ENCODE measurements around the gene ETFA. TPM values are rescaled to one million over a fixed set of nuclear protein-coding genes. Genes with fewer than 3 reads are reported as not detected.

ETFA gene
- total and polyA plus RNA-seq, 2 of the 8 experiments (the other 6 are each of a cell fraction or from before 2014, with no cell fraction given), result 60.9 to 90.0 TPM

DNA sequence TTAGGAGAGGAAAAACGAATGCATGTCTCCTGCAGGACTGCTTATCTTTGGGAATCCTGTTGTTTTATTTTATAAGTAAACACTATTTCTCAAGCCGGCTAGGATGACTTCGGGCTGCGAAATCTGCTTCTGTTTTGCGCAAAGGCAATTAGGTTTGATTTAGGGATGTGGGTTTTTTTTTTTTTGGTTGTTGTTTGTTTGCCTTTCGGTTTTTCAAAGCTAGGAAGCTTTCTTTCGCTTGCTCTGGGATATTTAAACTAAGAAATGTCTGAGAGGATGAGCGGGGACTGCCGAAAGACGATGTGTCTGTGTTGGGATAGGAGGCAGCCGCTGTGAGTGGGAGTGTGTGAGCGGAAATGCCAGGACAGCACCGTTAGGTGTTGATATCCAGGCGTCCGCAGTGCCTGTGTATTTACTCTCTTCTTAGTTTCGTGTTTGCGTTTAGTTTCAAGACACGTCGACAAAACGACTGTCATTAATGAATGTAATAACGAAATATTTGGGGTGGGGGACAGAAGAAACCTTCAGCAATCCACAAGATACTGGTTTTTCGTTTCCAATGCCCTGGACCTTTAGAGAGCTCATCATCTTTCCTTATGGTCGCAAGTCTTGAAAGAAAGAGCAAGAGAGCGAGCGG, 25.9 kb upstream of the ETFA start:
- H3K4me1 ChIP-seq (replicated peaks in 1 of 4; ENCODE audit: control insufficient read depth in 3 of 4, insufficient read depth in 4 of 4, low read length in 3 of 4), result peaks cover 0 to 40% (median 25%) of the 10 kb centered on the region in 4 experiments; a peak in 6 of 7 replicates
- H3K14ac ChIP-seq (ENCODE audit: insufficient read length), result no peak overlapping the region
- ChIA-PET POLR2A (ENCODE audit: partially characterized antibody) (interaction anchor here (0.9 to 4.8 kb wide), 10 partner anchors 9 to 151 kb away, joined by 3 to 55 read pairs (median 5); partner anchors contain the start of gene ETFA), CTCF (ENCODE audit: partially characterized antibody) (interaction anchor here (0.6 to 9.2 kb wide), 2 partner anchors 144 to 1611 kb away, joined by 5 to 130 read pairs; no protein-coding TSS in a partner anchor)
- peak overlapping the region; percentile 80; the same call in 1 of the 2 replicates for H2BK12ac ChIP-seq (ENCODE audit: low read depth, low read length)
- H3K4ac ChIP-seq (replicated peaks; ENCODE audit: insufficient read length, low read depth, low read length), result no peak overlapping the region
- H2BK5ac ChIP-seq (ENCODE audit: low read depth, low read length), result no peak overlapping the region
- TF ChIP-seq EP300 (IDR thresholded peaks at IDR 0.05; ENCODE audit: borderline replicate concordance in 1 of 2, low read depth in 2 of 2, low read length in 2 of 2), result no peak
- TF ChIP-seq CBX8 (IDR thresholded peaks at IDR 0.05; ENCODE audit: borderline replicate concordance, low read depth, low read length), result peak; percentile 97; the same call in 1 of the 2 replicates
- peak; percentile 84 for TF ChIP-seq RNF2 (IDR thresholded peaks at IDR 0.05; ENCODE audit: borderline replicate concordance, low read depth, low read length, missing control alignments, poor library complexity, severe bottlenecking)
- no peak for TF ChIP-seq NRF1 (IDR thresholded peaks at IDR 0.05; ENCODE audit: low read depth, low read length)
- no peak for TF ChIP-seq BCL11A (IDR thresholded peaks at IDR 0.05; ENCODE audit: low read depth in 2 of 2, low read length in 2 of 2)
- no peak for TF ChIP-seq SAP30 (IDR thresholded peaks at IDR 0.05; ENCODE audit: insufficient read depth, insufficient replicate concordance, low read length)
- no peak for TF ChIP-seq BRCA1 (IDR thresholded peaks at IDR 0.05; ENCODE audit: low read depth, low read length)
- FAIRE-seq (no peak), DNase-seq (ENCODE audit: low read depth in 1 of 2, low spot score in 2 of 2) (no peak)
- H3K36me3 ChIP-seq (ENCODE audit: control insufficient read depth in 2 of 4, insufficient read depth in 4 of 4, low read length in 3 of 4), result peaks cover 0 to 18% (median 0%) of the 10 kb centered on the region in 4 experiments; a peak in 1 of 8 replicates
- H3K9ac ChIP-seq (replicated peaks in 1 of 4; ENCODE audit: extremely low read depth in 1 of 4, low read depth in 3 of 4, low read length in 3 of 4), result no peak overlapping the region
- H3K79me1 ChIP-seq (ENCODE audit: low read depth, low read length), result no peaks in the 10 kb centered on the region
- no peak overlapping the region for H4K8ac ChIP-seq (ENCODE audit: extremely low read depth, insufficient read depth, low read length)
- H4K91ac ChIP-seq (replicated peaks; ENCODE audit: insufficient read length, low read length), result no peak overlapping the region
- H3K27ac ChIP-seq (ENCODE audit: low read depth, low read length), result no peak overlapping the region
- peaks cover 50 to 83% (median 74%) of the 10 kb centered on the region in 4 experiments for H3K27me3 ChIP-seq (replicated peaks in 1 of 4; ENCODE audit: control insufficient read depth in 3 of 4, extremely low read depth in 1 of 4, insufficient read depth in 3 of 4, low read length in 3 of 4)
- H3K23ac ChIP-seq (ENCODE audit: insufficient read length), result no peak overlapping the region
- no peak overlapping the region for H2BK120ac ChIP-seq (replicated peaks; ENCODE audit: low read depth, low read length)
- WGBS, 2 experiments (ENCODE audit: extremely low coverage in 1 of 2, insufficient coverage in 1 of 2, insufficient read length in 1 of 2, insufficient replicate concordance in 2 of 2, low coverage in 1 of 2, low lambda C conversion rate in 2 of 2, missing lambda C conversion rate in 1 of 2), result 7% methylated on average over 24 of the region's 25 CpGs; no CpG with 5 or more reads in 1 of the 2 experiments
- peaks cover 11% of the 10 kb centered on the region; the same call in 1 of the 2 replicates for H3K23me2 ChIP-seq (ENCODE audit: low read depth, low read length)
- H3K9me3 ChIP-seq (ENCODE audit: insufficient read depth in 2 of 2, low read depth in 1 of 2, low read length in 1 of 2), result peaks cover 0 to 3% of the 10 kb centered on the region in 2 experiments; a peak in 1 of 4 replicates
- H3K56ac ChIP-seq (replicated peaks; ENCODE audit: insufficient read length, low read depth, low read length), result no peak overlapping the region
- no peak overlapping the region for H2BK15ac ChIP-seq (ENCODE audit: low read length)
- peaks cover 10 to 23% of the 10 kb centered on the region in 2 experiments for H4K20me1 ChIP-seq (replicated peaks in 1 of 2; ENCODE audit: control insufficient read depth in 1 of 2, insufficient read depth in 2 of 2, low read length in 2 of 2)
- H2AFZ ChIP-seq (ENCODE audit: low read length), result no peak overlapping the region
- H3K4me3 ChIP-seq (ENCODE audit: extremely low read depth in 1 of 4, insufficient read depth in 2 of 4, low read depth in 3 of 4, low read length in 4 of 4), result peak overlapping the region in 2 of 4 experiments; percentile 25 to 51; a peak in 3 of 8 replicates
- H3K4me2 ChIP-seq (ENCODE audit: insufficient read depth in 1 of 2, low read depth in 2 of 2, low read length in 2 of 2), result peak overlapping the region; percentile 80 to 84
- H2AK5ac ChIP-seq (ENCODE audit: low read depth, low read length), result 0 out of 2 replicates have a peak overlapping the region, but pooled peaks have one; percentile 60
- no peak overlapping the region for H2BK20ac ChIP-seq (ENCODE audit: low read length)
- H4K5ac ChIP-seq (ENCODE audit: insufficient read length, low read depth, low read length), result no peak overlapping the region
- H3K18ac ChIP-seq (ENCODE audit: extremely low read depth, low read length), result peak overlapping the region; percentile 93; the same call in 1 of the 2 replicates
- no peaks in the 10 kb centered on the region for H3K79me2 ChIP-seq (ENCODE audit: control insufficient read depth in 1 of 2, insufficient read depth in 2 of 2, low read length in 2 of 2)

Data from H1 (cell line).